Activated CD4-positive, alpha-beta T cell treated with anti-CD3 and anti-CD28 coated beads, Interleukin-2, amount 10 ng/mL, durations not matched to agents 7 days and 5 days (primary cell): ENCODE data around the gene LTB4R2. TPM values are rescaled to one million over a fixed set of nuclear protein-coding genes. Genes with fewer than 3 reads are reported as not detected.

Experiments used
- CTCF ChIA-PET: fragments of 350-600 bp; sonication (Branson Sonifier 250); formaldehyde crosslinking; loops from one replicate; lab custom pipeline; 2021; ENCODE audit warnings: antibody characterized with exemption; lab: Charles Lee
- POLR2A ChIA-PET: fragments of 350-600 bp; sonication (Branson Sonifier 250); formaldehyde crosslinking; loops from one replicate; lab custom pipeline; 2021; ENCODE audit warnings: antibody characterized with exemption; lab: Charles Lee
- DNase-seq: peaks from one replicate; pipeline ENCODE4 v3.0.0-alpha.2; 2020
- H3K27ac Mint-ChIP-seq: one replicate; pipeline ENCODE4 v1.8.0; 2021; ENCODE audit warnings: mild to moderate bottlenecking, moderate library complexity, mixed read lengths
- H3K27me3 Mint-ChIP-seq: one replicate; pipeline ENCODE4 v1.8.0; 2021; ENCODE audit warnings: mixed read lengths
- H3K36me3 Mint-ChIP-seq: one replicate; pipeline ENCODE4 v1.8.0; 2021; ENCODE audit warnings: low read depth, mixed read lengths
- H3K4me1 Mint-ChIP-seq: one replicate; pipeline ENCODE4 v1.8.0; 2021; ENCODE audit warnings: mixed read lengths
- H3K4me3 Mint-ChIP-seq: one replicate; pipeline ENCODE4 v1.8.0; 2021; ENCODE audit warnings: mild to moderate bottlenecking, moderate library complexity, mixed read lengths
- H3K9me3 Mint-ChIP-seq: one replicate; pipeline ENCODE4 v1.8.0; 2021; ENCODE audit warnings: mixed read lengths
- total RNA-seq, 2 experiments: library from RNA; stranded (reverse); gene quantifications; one replicate each; pipeline ENCODE4 v1.2.3, GENCODE V29; 2021

LTB4R2 gene
- total RNA-seq, 2 experiments from 2014 or later, result 18.6 to 21.7 TPM

GRCh38 chr14:24356208-24356607 is 46.3 kb downstream of the LTB4R2 start:
- H3K27me3 Mint-ChIP-seq, result peaks cover 42% of the 10 kb centered on the region
- ChIA-PET CTCF (no interaction called here), POLR2A (no interaction called here)
- DNase-seq, result no peak
- H3K9me3 Mint-ChIP-seq, result no peaks in the 10 kb centered on the region
- no peaks in the 10 kb centered on the region for H3K36me3 Mint-ChIP-seq
- H3K27ac Mint-ChIP-seq, result no peak overlapping the region
- H3K4me1 Mint-ChIP-seq, result no peaks in the 10 kb centered on the region
- no peak overlapping the region for H3K4me3 Mint-ChIP-seq

GRCh38 chr14:24360281-24360680 is 50.3 kb downstream of the LTB4R2 start:
- Mint-ChIP-seq H3K9me3 (no peaks in the 10 kb centered on the region), H3K27ac (no peak overlapping the region), H3K4me1 (peaks cover 3% of the 10 kb centered on the region), H3K27me3 (peaks cover 42% of the 10 kb centered on the region), H3K4me3 (no peak overlapping the region), H3K36me3 (no peaks in the 10 kb centered on the region)
- ChIA-PET POLR2A (no interaction called here), CTCF (interaction anchor here (0.7 to 1.6 kb wide), 3 partner anchors 11 to 20 kb away, joined by 3 read pairs; partner anchors contain the start of gene RIPK3)
- DNase-seq, result no peak

- Mint-ChIP-seq H3K36me3 (peaks cover 2% of the 10 kb centered on the region), H3K4me3 (no peak overlapping the region), H3K27me3 (peaks cover 50% of the 10 kb centered on the region), H3K4me1 (peaks cover 12% of the 10 kb centered on the region), H3K9me3 (no peaks in the 10 kb centered on the region), H3K27ac (no peak overlapping the region)
- ChIA-PET CTCF (interaction anchor here (1.1 to 1.8 kb wide), 4 partner anchors 10 to 28 kb away, joined by 3 to 7 read pairs (median 6); partner anchors contain the start of gene RIPK3), POLR2A (no interaction called here)
- DNase-seq, result no peak
These were observed 51.4 kb downstream of the LTB4R2 start for GRCh38 chr14:24361326-24361725.

Other genes starting within 250 kb of the LTB4R2 start
- gene CPNE6, start 238.6 kb upstream of the LTB4R2 start, total RNA-seq, result not detected
- 10 to 100 TPM; 57.4 to 60.3 TPM for gene PCK2, start 215.8 kb upstream of the LTB4R2 start, total RNA-seq
- gene DCAF11, start 195.4 kb upstream of the LTB4R2 start, total RNA-seq, result 100 to 1,000 TPM; 106 to 116 TPM
- gene NRL, start 195.2 kb upstream of the LTB4R2 start, total RNA-seq, result 1 to 10 TPM; 3.1 to 3.3 TPM
- gene FITM1, start 179.5 kb upstream of the LTB4R2 start, total RNA-seq, result 1 to 10 TPM; 1.9 to 2.0 TPM
- gene PSME1, start 173.9 kb upstream of the LTB4R2 start, total RNA-seq, result 100 to 1,000 TPM; 498 to 547 TPM
- 10 to 100 TPM; 37.1 to 41.0 TPM for gene EMC9, start 168.5 kb upstream of the LTB4R2 start, total RNA-seq
- 100 to 1,000 TPM; 644 to 698 TPM for gene PSME2, start 163.5 kb upstream of the LTB4R2 start, total RNA-seq
- gene RNF31, start 162.6 kb upstream of the LTB4R2 start, total RNA-seq, result 100 to 1,000 TPM; 147 to 160 TPM
- 100 to 1,000 TPM; 285 to 286 TPM for gene IRF9, start 148.9 kb upstream of the LTB4R2 start, total RNA-seq
- 10 to 100 TPM; 52.8 to 61.0 TPM for gene REC8, start 138.1 kb upstream of the LTB4R2 start, total RNA-seq
- gene IPO4, start 121.3 kb upstream of the LTB4R2 start, total RNA-seq, result 10 to 100 TPM; 45.3 to 48.7 TPM
- 10 to 100 TPM; 28.6 to 33.2 TPM for gene TM9SF1, start 114.7 kb upstream of the LTB4R2 start, total RNA-seq
- under 1 TPM; 0.52 to 0.60 TPM for gene TSSK4, start 104.4 kb upstream of the LTB4R2 start, total RNA-seq
- 10 to 100 TPM; 79.8 to 93.2 TPM for gene CHMP4A, start 96.7 kb upstream of the LTB4R2 start, total RNA-seq
- gene MDP1, start 94.1 kb upstream of the LTB4R2 start, total RNA-seq, result 10 to 100 TPM; 10.1 to 10.7 TPM
- gene NEDD8, start 77.8 kb upstream of the LTB4R2 start, total RNA-seq, result 100 to 1,000 TPM; 178 to 229 TPM
- gene GMPR2, start 77.2 kb upstream of the LTB4R2 start, total RNA-seq, result 10 to 100 TPM; 72.0 to 74.5 TPM
- gene TINF2, start 67.5 kb upstream of the LTB4R2 start, total RNA-seq, result 100 to 1,000 TPM; 130 to 141 TPM
- 1 to 10 TPM; 6.5 TPM for gene TGM1, start 47.0 kb upstream of the LTB4R2 start, total RNA-seq
- gene RABGGTA, start 38.5 kb upstream of the LTB4R2 start, total RNA-seq, result 10 to 100 TPM; 54.8 to 55.0 TPM
- gene DHRS1, start 10.4 kb upstream of the LTB4R2 start, total RNA-seq, result 10 to 100 TPM; 31.7 to 35.0 TPM
- 10 to 100 TPM; 30.8 to 35.2 TPM for gene NOP9, start 10.3 kb upstream of the LTB4R2 start, total RNA-seq
- gene CIDEB, start 2.2 kb upstream of the LTB4R2 start, total RNA-seq, result 10 to 100 TPM; 28.7 to 30.9 TPM
- gene LTB4R, start 1.4 kb downstream of the LTB4R2 start, total RNA-seq, result 10 to 100 TPM; 26.6 to 28.3 TPM
- 1 to 10 TPM; 4.1 to 5.3 TPM for gene ADCY4, start 24.9 kb downstream of the LTB4R2 start, total RNA-seq
- 10 to 100 TPM; 37.5 to 41.4 TPM for gene RIPK3, start 29.9 kb downstream of the LTB4R2 start, total RNA-seq
- gene NFATC4, start 58.0 kb downstream of the LTB4R2 start, total RNA-seq, result not detected
- under 1 TPM; 0.23 to 0.35 TPM for gene NYNRIN, start 88.9 kb downstream of the LTB4R2 start, total RNA-seq
- gene CBLN3, start 119.5 kb downstream of the LTB4R2 start, total RNA-seq, result 1 to 10 TPM; 5.2 to 5.3 TPM
- gene KHNYN, start 119.8 kb downstream of the LTB4R2 start, total RNA-seq, result 10 to 100 TPM; 59.7 to 71.5 TPM
- gene SDR39U1, start 132.6 kb downstream of the LTB4R2 start, total RNA-seq, result 10 to 100 TPM; 52.8 to 54.9 TPM
- gene CMA1, start 198.1 kb downstream of the LTB4R2 start, total RNA-seq, result not detected